ENCODE measurements around the gene TMEM163. TPM values are rescaled to one million over a fixed set of nuclear protein-coding genes. Genes with fewer than 3 reads are reported as not detected.

Gene TMEM163
- total RNA-seq, 2 experiments from 2014 or later = not detected

GRCh38 chr2:134630504-134631159, 88.2 kb downstream of the TMEM163 start:
- Mint-ChIP-seq H3K36me3 (ENCODE audit: low read depth) (no peaks in the 10 kb centered on the region), H3K4me3 (no peak overlapping the region), H3K27me3 (peaks cover 3% of the 10 kb centered on the region), H3K9me3 (no peaks in the 10 kb centered on the region), H3K4me1 (ENCODE audit: low read depth) (no peaks in the 10 kb centered on the region), H3K27ac (no peak overlapping the region)
- ChIA-PET CTCF (no interaction called here), POLR2A (no interaction called here)
- TF ChIP-seq CTCF (IDR thresholded peaks at IDR 0.05) = no peak
- ATAC-seq = no peak
- intact Hi-C loops (cut with micrococcal nuclease) = no loop called here
- no peak for DNase-seq

GRCh38 chr2:134628453-134628852, 90.3 kb downstream of the TMEM163 start:
- DNase-seq (no peak), ATAC-seq (no peak)
- Mint-ChIP-seq H3K27me3 (peaks cover 8% of the 10 kb centered on the region), H3K4me3 (no peak overlapping the region), H3K27ac (no peak overlapping the region), H3K4me1 (ENCODE audit: low read depth) (peaks cover 7% of the 10 kb centered on the region), H3K9me3 (no peaks in the 10 kb centered on the region), H3K36me3 (ENCODE audit: low read depth) (no peaks in the 10 kb centered on the region)
- no peak for TF ChIP-seq CTCF (IDR thresholded peaks at IDR 0.05)
- intact Hi-C loops (cut with micrococcal nuclease) = no loop called here
- ChIA-PET POLR2A (no interaction called here), CTCF (no interaction called here)

GRCh38 chr2:134626781-134627180, 92.0 kb downstream of the TMEM163 start:
- peaks cover 13% of the 10 kb centered on the region for H3K4me1 Mint-ChIP-seq (ENCODE audit: low read depth)
- DNase-seq (no peak), ATAC-seq (no peak)
- POLR2A ChIA-PET = no interaction called here
- H3K9me3 Mint-ChIP-seq = no peaks in the 10 kb centered on the region
- TF ChIP-seq CTCF (IDR thresholded peaks at IDR 0.05) = no peak
- no peak overlapping the region for H3K4me3 Mint-ChIP-seq
- CTCF ChIA-PET = no interaction called here
- intact Hi-C loops (cut with micrococcal nuclease) = no loop called here
- H3K27ac Mint-ChIP-seq = no peak overlapping the region
- no peaks in the 10 kb centered on the region for H3K36me3 Mint-ChIP-seq (ENCODE audit: low read depth)
- peaks cover 13% of the 10 kb centered on the region for H3K27me3 Mint-ChIP-seq

- Mint-ChIP-seq H3K27ac (no peak overlapping the region), H3K4me1 (ENCODE audit: low read depth) (peaks cover 13% of the 10 kb centered on the region), H3K4me3 (no peak overlapping the region), H3K27me3 (peaks cover 13% of the 10 kb centered on the region), H3K9me3 (no peaks in the 10 kb centered on the region), H3K36me3 (ENCODE audit: low read depth) (no peaks in the 10 kb centered on the region)
- TF ChIP-seq CTCF (IDR thresholded peaks at IDR 0.05) = no peak
- ChIA-PET CTCF (no interaction called here), POLR2A (interaction anchor here (0.6 kb wide), 1 partner anchor 581 kb away, joined by 3 read pairs; no protein-coding TSS in a partner anchor)
- intact Hi-C loops (cut with micrococcal nuclease) = no loop called here
- ATAC-seq (no peak), DNase-seq (no peak)
Measured at GRCh38 chr2:134625311-134625710, 93.5 kb downstream of the TMEM163 start.

- ChIA-PET CTCF (no interaction called here), POLR2A (no interaction called here)
- peak; percentile 77 for DNase-seq
- H3K36me3 Mint-ChIP-seq (ENCODE audit: low read depth) = peaks cover 2% of the 10 kb centered on the region
- H3K4me3 Mint-ChIP-seq = no peak overlapping the region
- peak overlapping the region; percentile 7 for H3K27ac Mint-ChIP-seq
- peaks cover 13% of the 10 kb centered on the region for H3K27me3 Mint-ChIP-seq
- ATAC-seq = peak; percentile 85
- intact Hi-C loops (cut with micrococcal nuclease) = no loop called here
- peaks cover 13% of the 10 kb centered on the region for H3K4me1 Mint-ChIP-seq (ENCODE audit: low read depth)
- H3K9me3 Mint-ChIP-seq = peaks cover 8% of the 10 kb centered on the region
- TF ChIP-seq CTCF (IDR thresholded peaks at IDR 0.05) = no peak
Measured at GRCh38 chr2:134623796-134624195, 95.0 kb downstream of the TMEM163 start.
